Measurements from ENCODE around the gene PDCD1LG2. TPM values are rescaled to one million over a fixed set of nuclear protein-coding genes. Genes with fewer than 3 reads are reported as not detected.

Gene PDCD1LG2
- not detected for polyA plus RNA-seq (2012; ENCODE audit: insufficient read length, low read depth)

GRCh38 chr9:5510360-5510931 is at the start of gene PDCD1LG2:
Gene PDCD1LG2 (plus strand): TSS chr9:5510531. CDS start chr9:5522547, 12,016 bp downstream.
- TF ChIP-seq POLR2AphosphoS5 (IDR thresholded peaks at IDR 0.05; ENCODE audit: low read depth, low read length) (no peak), REST (IDR thresholded peaks at IDR 0.05; ENCODE audit: insufficient read depth in 1 of 2, low read depth in 2 of 2, low read length in 2 of 2) (no peak)

- no peak for TF ChIP-seq FOXP2 (optimal IDR thresholded peaks at IDR 0.05; ENCODE audit: borderline replicate concordance, extremely low read depth, extremely low read length, insufficient read depth)
- TF ChIP-seq TAF1 (IDR thresholded peaks at IDR 0.05; ENCODE audit: borderline replicate concordance, insufficient read depth, low read length): no peak
- no peak for TF ChIP-seq POLR2AphosphoS5 (IDR thresholded peaks at IDR 0.05; ENCODE audit: low read depth, low read length)
- no peak for TF ChIP-seq SIN3A (IDR thresholded peaks at IDR 0.05; ENCODE audit: borderline replicate concordance, insufficient read depth, low read length)
- TF ChIP-seq REST (IDR thresholded peaks at IDR 0.05; ENCODE audit: insufficient read depth in 1 of 2, low read depth in 2 of 2, low read length in 2 of 2): no peak
Observed at GRCh38 chr9:5466005-5466404, 44.3 kb upstream of the PDCD1LG2 start.

- no peak for TF ChIP-seq POLR2AphosphoS5 (IDR thresholded peaks at IDR 0.05; ENCODE audit: low read depth, low read length)
- no peak for TF ChIP-seq TAF1 (IDR thresholded peaks at IDR 0.05; ENCODE audit: borderline replicate concordance, insufficient read depth, low read length)
- TF ChIP-seq SIN3A (IDR thresholded peaks at IDR 0.05; ENCODE audit: borderline replicate concordance, insufficient read depth, low read length): no peak
- TF ChIP-seq REST (IDR thresholded peaks at IDR 0.05; ENCODE audit: insufficient read depth in 1 of 2, low read depth in 2 of 2, low read length in 2 of 2): no peak
- TF ChIP-seq FOXP2 (optimal IDR thresholded peaks at IDR 0.05; ENCODE audit: borderline replicate concordance, extremely low read depth, extremely low read length, insufficient read depth): no peak
Observed at GRCh38 chr9:5466766-5467165, 43.6 kb upstream of the PDCD1LG2 start.

- no peak for TF ChIP-seq FOXP2 (optimal IDR thresholded peaks at IDR 0.05; ENCODE audit: borderline replicate concordance, extremely low read depth, extremely low read length, insufficient read depth)
- TF ChIP-seq SIN3A (IDR thresholded peaks at IDR 0.05; ENCODE audit: borderline replicate concordance, insufficient read depth, low read length): no peak
- no peak for TF ChIP-seq TAF1 (IDR thresholded peaks at IDR 0.05; ENCODE audit: borderline replicate concordance, insufficient read depth, low read length)
- TF ChIP-seq REST (IDR thresholded peaks at IDR 0.05; ENCODE audit: insufficient read depth in 1 of 2, low read depth in 2 of 2, low read length in 2 of 2): no peak
- no peak for TF ChIP-seq POLR2AphosphoS5 (IDR thresholded peaks at IDR 0.05; ENCODE audit: low read depth, low read length)
Observed at GRCh38 chr9:5468850-5469249, 41.5 kb upstream of the PDCD1LG2 start.

- no peak for TF ChIP-seq POLR2AphosphoS5 (IDR thresholded peaks at IDR 0.05; ENCODE audit: low read depth, low read length)
- no peak for TF ChIP-seq REST (IDR thresholded peaks at IDR 0.05; ENCODE audit: insufficient read depth in 1 of 2, low read depth in 2 of 2, low read length in 2 of 2)
- TF ChIP-seq TAF1 (IDR thresholded peaks at IDR 0.05; ENCODE audit: borderline replicate concordance, insufficient read depth, low read length): no peak
- no peak for TF ChIP-seq SIN3A (IDR thresholded peaks at IDR 0.05; ENCODE audit: borderline replicate concordance, insufficient read depth, low read length)
- no peak for TF ChIP-seq FOXP2 (optimal IDR thresholded peaks at IDR 0.05; ENCODE audit: borderline replicate concordance, extremely low read depth, extremely low read length, insufficient read depth)
Observed at GRCh38 chr9:5470122-5470521, 40.2 kb upstream of the PDCD1LG2 start.

Data from PFSK-1 (cell line).